Smooth muscle cell of the coronary artery (primary cell): Measurements from ENCODE around the gene ZNF362. TPM values are rescaled to one million over a fixed set of nuclear protein-coding genes. Genes with fewer than 3 reads are reported as not detected.

Experiments
- total RNA-seq: library from RNA; depleted of rRNA; stranded (reverse); fragments of >200 nt; gene quantifications from 2 replicates; pipeline ENCODE4 v1.2.3, GENCODE V29; 2014; ENCODE audit warnings: low replicate concordance

Gene ZNF362, protein sequence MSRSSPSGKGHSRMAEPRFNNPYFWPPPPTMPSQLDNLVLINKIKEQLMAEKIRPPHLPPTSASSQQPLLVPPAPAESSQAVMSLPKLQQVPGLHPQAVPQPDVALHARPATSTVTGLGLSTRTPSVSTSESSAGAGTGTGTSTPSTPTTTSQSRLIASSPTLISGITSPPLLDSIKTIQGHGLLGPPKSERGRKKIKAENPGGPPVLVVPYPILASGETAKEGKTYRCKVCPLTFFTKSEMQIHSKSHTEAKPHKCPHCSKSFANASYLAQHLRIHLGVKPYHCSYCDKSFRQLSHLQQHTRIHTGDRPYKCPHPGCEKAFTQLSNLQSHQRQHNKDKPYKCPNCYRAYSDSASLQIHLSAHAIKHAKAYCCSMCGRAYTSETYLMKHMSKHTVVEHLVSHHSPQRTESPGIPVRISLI
- total RNA-seq, result 2.6 and 4.6 TPM in 2 replicates

DNA sequence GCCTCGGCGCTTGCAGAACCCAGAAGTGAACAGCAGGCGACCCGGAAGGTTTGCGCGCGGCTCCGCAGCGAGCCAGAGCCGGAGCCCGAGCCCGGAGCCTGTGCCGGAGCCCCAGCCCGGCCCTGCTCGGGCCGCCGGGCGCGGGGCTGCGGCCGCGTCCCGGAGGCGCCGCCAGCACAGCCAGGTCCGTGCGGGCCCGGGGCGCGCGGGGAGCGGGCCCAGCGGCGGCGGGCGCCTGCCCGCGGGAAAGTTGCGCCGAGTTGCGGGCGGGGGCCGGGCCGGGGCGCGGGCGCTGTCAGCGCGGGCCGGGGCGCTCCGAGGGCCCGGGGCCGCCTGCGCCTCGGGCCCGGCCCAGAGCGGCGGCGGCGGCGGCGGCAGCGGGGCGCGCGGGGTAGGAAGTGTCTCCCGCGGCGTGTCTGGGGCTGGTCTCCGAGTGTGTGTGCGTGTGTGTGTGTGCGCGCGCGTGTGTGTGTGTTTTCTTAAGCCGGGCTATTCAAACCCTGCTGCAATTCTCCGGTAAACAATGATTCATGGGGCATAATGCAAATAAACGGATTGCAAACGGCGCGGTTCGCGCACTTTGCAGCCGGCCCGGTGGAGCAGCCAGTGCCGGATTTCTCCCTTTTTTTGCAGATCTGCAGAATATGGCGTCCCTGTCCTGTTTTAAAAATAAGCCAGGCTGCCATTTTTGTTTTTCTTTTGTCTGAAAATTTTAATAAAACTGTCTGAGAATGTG, at the start of gene ZNF362:
ZNF362 (plus strand) TSS at position 22 of the 736 bp plus-strand sequence. CDS start 14,083 bp downstream, outside the sequence.

DNA sequence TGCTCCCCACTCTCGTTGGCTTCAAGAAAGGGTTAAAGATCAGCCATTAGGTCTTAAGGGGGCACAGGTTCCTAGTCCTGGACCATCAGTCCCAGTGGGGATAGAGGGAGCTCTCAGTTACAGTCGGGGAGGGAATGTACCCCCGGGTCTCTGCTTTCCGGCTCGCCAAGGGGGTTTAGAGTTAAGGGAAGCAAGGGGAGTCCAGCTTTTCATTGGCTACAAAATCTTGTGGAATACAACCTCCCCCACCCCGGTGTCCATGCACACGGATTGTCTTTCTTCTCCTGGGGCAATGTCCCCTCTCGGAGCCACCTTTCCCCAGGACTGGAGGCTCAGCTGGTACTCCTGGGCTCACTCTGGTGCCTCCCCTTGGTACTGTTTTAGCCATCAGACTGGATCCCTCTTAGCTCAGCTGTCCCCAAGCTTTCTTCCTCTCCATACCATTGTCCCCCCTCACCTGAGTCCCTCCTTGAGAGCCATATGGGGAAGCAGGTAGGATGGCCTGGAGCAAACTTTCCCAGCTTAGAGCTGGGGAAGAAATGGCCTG, 64.4 kb downstream of the ZNF362 start, which contains the start of gene A3GALT2:
A3GALT2 (minus strand) TSS at position 480 of the 547 bp plus-strand sequence; CDS start at position 480, 0 bp downstream.

Other genes starting within 250 kb of the ZNF362 start
- 36.4 and 88.5 TPM in 2 replicates for gene AK2, start 219.6 kb upstream of the ZNF362 start, total RNA-seq
- gene AZIN2, start 175.3 kb upstream of the ZNF362 start, total RNA-seq, result 4.8 and 10.2 TPM in 2 replicates
- gene TRIM62, start 74.4 kb upstream of the ZNF362 start, total RNA-seq, result 0.70 and 2.2 TPM in 2 replicates
- not detected in 2 replicates for gene A3GALT2, start 64.6 kb downstream of the ZNF362 start, total RNA-seq
- gene PHC2, start 174.6 kb downstream of the ZNF362 start, total RNA-seq, result 22.9 and 62.3 TPM in 2 replicates
- gene ZSCAN20, start 216.2 kb downstream of the ZNF362 start, total RNA-seq, result 6.9 and 7.7 TPM in 2 replicates